Astrocyte (in vitro differentiated cells and primary cell): Measurements from ENCODE around the gene ARHGAP9.

Experiments
- EZH2 ChIP-seq: IDR thresholded peaks from 2 replicates; pipeline ENCODE4 v1.6.1; 2012; ENCODE audit warnings: mild to moderate bottlenecking, low read length, inconsistent platforms; ENCODE audit not compliant: insufficient read depth
- TF ChIP-seq, protein P1 (sequence below): IDR thresholded peaks from 2 replicates; pipeline ENCODE4 v1.5.1; 2011; ENCODE audit warnings: low read depth, mild to moderate bottlenecking, inconsistent platforms, low read length, moderate library complexity; ENCODE audit not compliant: insufficient read depth

- TF ChIP-seq, protein P1, sequence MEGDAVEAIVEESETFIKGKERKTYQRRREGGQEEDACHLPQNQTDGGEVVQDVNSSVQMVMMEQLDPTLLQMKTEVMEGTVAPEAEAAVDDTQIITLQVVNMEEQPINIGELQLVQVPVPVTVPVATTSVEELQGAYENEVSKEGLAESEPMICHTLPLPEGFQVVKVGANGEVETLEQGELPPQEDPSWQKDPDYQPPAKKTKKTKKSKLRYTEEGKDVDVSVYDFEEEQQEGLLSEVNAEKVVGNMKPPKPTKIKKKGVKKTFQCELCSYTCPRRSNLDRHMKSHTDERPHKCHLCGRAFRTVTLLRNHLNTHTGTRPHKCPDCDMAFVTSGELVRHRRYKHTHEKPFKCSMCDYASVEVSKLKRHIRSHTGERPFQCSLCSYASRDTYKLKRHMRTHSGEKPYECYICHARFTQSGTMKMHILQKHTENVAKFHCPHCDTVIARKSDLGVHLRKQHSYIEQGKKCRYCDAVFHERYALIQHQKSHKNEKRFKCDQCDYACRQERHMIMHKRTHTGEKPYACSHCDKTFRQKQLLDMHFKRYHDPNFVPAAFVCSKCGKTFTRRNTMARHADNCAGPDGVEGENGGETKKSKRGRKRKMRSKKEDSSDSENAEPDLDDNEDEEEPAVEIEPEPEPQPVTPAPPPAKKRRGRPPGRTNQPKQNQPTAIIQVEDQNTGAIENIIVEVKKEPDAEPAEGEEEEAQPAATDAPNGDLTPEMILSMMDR: no peak
- TF ChIP-seq EZH2: no peak
These were observed 32.1 kb upstream of the ARHGAP9 start for GRCh38 chr12:57511588-57512325.
